ENCODE data around the gene GADD45B.

Gene GADD45B, protein sequence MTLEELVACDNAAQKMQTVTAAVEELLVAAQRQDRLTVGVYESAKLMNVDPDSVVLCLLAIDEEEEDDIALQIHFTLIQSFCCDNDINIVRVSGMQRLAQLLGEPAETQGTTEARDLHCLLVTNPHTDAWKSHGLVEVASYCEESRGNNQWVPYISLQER

DNA sequence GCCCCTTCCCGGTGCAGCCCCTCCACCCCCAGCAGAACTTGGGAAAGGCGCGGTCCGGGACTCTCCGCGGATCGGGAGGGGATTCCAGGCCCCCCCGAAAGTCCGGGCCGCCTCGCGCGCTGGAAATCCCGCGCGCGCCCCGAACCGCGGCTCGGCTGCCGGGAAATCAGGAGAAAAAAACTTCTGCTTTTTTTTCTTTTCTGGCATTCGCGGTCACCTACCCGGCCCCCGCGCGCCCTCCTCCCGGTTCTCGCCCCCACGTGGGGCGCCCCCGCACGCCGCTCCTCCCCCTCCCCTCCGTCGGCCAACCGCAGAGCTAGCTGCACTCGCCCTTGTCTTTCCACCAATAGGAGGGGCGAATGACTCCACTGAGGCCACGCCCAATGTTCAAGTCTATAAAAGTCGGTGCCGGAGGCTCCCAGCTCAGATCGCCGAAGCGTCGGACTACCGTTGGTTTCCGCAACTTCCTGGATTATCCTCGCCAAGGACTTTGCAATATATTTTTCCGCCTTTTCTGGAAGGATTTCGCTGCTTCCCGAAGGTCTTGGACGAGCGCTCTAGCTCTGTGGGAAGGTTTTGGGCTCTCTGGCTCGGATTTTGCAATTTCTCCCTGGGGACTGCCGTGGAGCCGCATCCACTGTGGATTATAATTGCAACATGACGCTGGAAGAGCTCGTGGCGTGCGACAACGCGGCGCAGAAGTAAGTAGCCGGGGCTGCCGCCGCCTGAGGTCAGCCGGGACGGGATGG, at the start of gene GADD45B:
Gene GADD45B (plus strand): TSS at position 426 of the 749 bp plus-strand sequence. CDS start 232 bp downstream, at position 658.
- in situ Hi-C loops (cut with MboI; ENCODE audit: low sequenced_read_pairs): loop anchor here (10.0 kb wide), 1 partner anchor 139 kb away; no protein-coding TSS in a partner anchor

DNA sequence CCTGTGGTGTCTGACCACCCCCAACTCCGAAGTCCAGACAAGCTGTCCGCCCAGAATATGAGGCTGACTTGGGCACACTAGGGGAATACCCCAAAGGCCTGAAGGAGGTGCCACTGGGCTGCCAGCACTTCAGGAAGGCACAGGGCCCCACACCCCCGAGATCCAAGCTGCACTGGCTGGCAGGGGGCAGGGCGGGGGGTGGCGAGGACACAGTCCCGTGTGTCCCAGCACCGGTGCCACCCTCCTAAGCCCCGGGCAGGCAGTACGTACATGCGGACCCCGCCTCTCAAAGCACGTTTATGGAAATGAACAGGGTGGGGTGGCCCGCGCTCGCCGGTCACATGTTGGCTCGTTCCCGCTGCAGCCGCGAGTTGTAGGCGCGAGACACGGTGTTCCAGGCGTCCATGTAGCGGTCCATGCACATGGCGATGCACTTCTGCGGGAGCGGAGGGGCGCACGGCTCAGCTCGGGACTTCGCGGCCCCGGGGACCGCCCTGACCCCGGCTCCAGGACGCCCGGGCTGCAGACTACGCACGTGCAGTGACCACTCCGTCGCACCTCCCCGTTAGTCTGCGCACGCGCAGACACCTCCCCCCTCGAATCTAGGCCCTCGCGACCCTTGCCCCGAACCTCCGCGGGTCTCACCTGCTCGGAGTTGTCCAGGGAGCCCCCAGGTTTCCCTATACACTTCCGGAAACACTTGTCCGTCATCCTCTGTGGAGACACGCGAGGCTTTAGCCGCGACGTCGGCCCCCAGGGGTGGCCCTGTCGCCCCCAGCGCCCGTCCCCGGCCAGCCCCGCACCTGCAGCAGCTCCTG, 49.1 kb upstream of the GADD45B start:
- in situ Hi-C loops (cut with MboI; ENCODE audit: low sequenced_read_pairs): no loop called here

- in situ Hi-C loops (cut with MboI; ENCODE audit: low sequenced_read_pairs): no loop called here
These were observed 48.3 kb upstream of the GADD45B start, which contains the start of gene TIMM13 for GRCh38 chr19:2427429-2428320. Gene TIMM13, minus strand, starts transcription at chr19:2427586. Its CDS starts 53 bp downstream, at chr19:2427533.

DNA sequence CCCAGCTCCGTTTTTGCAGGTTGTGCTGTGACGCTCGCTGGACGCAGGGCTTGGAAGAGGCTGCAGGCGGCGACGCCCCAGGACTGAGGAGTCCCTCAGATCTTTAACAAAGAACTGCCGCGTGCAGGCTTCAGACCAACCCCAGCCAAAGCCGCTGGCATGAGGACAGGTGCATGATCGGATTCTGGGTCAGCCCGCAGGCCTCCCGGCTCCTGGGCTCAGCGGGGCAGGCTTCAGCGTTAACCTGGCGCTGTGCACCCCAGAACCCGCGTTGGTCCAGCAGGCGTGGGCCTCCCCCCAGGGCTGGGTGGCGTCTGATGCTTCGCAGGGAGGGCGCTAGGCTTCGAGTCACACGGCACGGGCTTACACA, 47.6 kb upstream of the GADD45B start:
- in situ Hi-C loops (cut with MboI; ENCODE audit: low sequenced_read_pairs): no loop called here

DNA sequence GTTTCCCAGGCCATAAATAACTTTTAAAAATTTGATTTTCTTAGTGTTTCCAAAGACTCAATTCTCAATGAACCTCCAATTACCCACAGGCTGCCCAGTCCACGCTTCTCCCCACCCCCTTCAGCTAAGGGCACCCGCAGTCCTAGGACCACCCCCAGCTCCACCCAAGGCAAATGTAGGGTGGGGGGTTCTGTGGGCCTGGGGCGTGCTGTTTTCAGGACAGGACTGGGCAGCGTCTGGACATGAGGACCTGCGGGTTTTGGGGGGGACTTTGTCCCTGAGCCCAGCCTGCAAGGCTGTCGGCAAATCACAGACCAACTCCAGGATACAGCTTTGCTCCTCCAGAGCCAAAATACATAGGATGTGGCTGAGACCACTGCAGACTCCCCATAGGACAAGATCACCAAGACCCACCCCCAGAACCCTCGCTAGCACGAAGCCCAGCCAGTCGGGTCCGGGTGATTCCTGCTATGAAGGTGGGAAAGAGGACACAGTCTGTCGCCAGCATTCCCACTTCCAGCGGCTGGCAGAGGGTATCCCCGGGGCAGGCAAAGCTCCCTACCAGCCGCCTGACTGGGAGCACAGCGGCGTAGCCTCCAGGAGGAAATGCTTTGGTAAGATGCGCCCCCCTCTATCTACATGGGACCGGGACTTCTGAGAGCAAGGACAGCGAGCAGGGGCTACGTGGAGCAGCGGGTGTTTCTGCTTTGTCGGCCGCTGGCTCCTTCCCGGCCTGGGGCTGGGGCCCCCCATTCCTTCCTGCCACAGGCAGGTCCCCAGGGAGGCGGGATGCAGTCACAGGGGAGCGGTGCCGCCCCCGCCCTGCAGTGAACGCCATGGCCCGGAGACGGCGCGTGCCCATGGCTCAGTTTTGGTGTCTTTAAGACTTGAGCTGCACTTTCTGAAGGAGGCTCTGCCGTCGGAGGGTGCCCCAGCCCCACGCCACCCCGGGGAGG, 46.9 kb upstream of the GADD45B start:
- in situ Hi-C loops (cut with MboI; ENCODE audit: low sequenced_read_pairs): no loop called here

DNA sequence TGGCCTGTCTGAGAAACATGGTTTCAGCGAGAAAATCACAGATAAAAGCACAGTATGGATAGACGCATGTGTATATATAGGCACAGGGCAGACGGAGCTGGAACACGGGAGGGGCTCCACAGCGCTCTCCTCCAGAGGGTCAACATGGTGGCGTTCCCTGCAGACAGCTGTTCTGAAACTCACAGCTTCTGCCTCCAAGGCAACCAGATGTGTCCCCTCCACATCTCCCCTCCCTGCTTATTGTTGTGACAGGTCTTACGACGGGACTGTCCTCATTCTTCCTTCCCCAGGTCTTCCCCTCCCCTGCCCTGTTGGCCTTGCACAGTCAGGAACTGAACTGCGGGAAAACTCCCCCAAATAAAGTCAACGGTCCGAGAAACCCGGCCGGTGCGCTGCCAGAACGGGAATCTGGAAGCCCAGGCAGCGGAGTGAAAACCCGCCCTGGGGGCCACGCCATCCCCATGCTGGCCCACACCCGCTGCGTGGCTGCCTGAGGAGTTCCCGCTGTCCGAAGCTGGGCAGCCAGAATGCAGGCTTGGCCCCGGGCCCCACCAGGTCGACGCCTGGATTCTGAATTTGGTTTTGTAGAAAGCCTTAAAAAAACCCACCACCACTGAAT, 45.9 kb upstream of the GADD45B start:
- in situ Hi-C loops (cut with MboI; ENCODE audit: low sequenced_read_pairs): no loop called here

GRCh38 chr19:2431318-2432055, 44.4 kb upstream of the GADD45B start:
- in situ Hi-C loops (cut with MboI; ENCODE audit: low sequenced_read_pairs): no loop called here

DNA sequence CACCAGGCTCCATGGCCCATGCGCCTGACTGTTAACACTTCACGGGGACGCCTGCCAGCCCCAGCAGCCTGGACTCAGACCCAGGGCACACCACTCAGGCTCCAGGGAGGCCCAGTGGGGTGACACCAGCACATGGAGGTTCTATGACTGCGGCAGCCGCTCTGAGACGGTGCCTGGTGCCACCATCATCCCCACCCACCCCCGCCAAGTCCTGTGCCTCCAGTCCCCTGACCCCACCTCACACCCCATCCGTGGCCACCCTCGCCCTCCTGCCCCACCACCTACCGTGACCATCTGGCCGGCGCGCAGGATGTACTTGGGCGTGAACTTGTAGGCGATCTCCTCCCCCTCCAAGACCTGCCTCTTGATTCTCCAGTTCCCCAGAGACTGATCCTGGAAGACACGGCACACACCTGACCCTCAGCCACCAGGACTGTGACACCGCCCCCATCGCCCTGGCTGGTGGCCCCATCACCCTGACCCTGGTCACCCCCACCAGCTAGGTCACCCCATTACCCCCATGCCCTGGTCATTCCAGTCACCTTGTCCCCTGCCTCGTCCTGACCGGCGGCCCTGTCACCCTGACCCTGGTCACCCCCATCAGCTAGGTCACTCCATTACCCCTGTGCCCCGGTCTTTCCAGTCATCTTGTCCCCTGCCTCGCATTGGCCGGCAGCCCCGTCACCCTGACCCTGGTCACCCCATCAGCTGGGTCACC, 43.6 kb upstream of the GADD45B start:
- in situ Hi-C loops (cut with MboI; ENCODE audit: low sequenced_read_pairs): no loop called here

DNA sequence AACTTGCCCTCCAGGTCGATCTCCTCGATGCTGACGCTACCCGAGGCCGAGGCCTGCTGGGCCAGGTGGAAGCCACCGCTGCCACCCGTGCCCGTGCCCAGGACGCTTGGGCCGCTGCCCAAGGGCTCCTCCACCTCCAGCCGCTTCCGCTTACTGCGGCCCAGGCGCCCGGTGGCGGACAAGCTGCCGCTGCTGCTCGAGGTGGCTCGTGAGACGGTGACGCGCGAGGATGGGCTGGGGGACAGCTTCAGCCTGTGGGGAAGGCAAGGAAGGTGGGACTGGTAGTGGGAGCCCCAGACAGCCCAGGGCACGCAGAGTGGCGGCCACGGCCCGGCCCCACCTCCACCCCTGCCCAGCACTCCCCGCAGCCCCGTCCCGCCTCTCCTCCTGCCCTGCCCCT, 42.1 kb upstream of the GADD45B start:
- in situ Hi-C loops (cut with MboI; ENCODE audit: low sequenced_read_pairs): no loop called here

- in situ Hi-C loops (cut with MboI; ENCODE audit: low sequenced_read_pairs): no loop called here
These were observed 41.7 kb upstream of the GADD45B start for GRCh38 chr19:2434267-2434666.

DNA sequence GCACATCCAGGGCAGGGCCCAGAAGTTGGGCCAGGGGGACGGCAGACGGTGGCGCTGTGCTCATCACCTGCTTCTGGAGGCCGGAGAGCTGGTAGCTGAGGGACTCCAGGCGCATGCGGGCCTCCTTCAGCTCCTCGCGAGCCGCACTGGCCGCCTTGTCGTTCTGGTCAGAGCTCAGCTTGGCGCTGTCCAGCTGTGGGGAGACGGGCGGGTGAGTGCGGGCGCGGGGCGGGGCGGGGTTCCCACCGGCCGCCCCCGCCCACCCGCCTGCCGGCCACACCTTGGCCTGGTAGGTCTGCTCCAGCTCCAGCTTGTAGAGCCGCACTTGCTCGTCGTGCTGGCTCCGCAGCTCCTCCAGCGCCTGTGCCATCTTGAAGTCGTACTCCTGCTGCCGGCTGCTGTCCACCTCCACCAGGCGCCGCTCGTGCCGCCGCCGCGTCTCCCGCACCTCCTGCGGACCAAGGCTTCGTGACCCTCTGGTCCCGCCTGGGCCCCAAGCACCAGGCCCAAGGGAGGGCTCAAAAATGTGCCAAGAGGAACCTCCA, 41.1 kb upstream of the GADD45B start:
- in situ Hi-C loops (cut with MboI; ENCODE audit: low sequenced_read_pairs): no loop called here

GRCh38 chr19:2436384-2436783, 39.5 kb upstream of the GADD45B start:
- in situ Hi-C loops (cut with MboI; ENCODE audit: low sequenced_read_pairs): no loop called here

- in situ Hi-C loops (cut with MboI; ENCODE audit: low sequenced_read_pairs): no loop called here
These were observed 39.0 kb upstream of the GADD45B start for GRCh38 chr19:2436926-2437325.

DNA sequence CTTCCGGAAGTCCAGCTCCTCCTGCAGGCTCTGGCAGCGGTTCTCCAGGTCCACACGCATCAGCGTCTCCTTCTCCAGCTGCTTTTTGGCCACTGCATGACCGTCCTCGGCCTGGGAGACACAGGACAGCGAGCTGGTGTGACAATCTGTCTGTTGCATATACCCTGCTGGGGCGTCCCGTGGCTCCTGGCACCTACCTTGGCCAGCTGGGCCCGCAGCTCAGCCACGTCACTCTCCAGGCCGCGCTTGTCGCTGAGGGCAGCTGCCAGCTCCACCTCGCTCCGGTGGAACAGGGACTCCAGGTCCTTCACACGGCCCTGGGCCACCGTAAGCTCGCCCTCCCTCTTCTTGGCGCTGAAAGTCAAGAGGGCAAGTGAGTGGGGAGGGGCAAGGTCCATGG, 37.7 kb upstream of the GADD45B start:
- in situ Hi-C loops (cut with MboI; ENCODE audit: low sequenced_read_pairs): no loop called here

GRCh38 chr19:2440515-2440914, 35.4 kb upstream of the GADD45B start:
- in situ Hi-C loops (cut with MboI; ENCODE audit: low sequenced_read_pairs): no loop called here

DNA sequence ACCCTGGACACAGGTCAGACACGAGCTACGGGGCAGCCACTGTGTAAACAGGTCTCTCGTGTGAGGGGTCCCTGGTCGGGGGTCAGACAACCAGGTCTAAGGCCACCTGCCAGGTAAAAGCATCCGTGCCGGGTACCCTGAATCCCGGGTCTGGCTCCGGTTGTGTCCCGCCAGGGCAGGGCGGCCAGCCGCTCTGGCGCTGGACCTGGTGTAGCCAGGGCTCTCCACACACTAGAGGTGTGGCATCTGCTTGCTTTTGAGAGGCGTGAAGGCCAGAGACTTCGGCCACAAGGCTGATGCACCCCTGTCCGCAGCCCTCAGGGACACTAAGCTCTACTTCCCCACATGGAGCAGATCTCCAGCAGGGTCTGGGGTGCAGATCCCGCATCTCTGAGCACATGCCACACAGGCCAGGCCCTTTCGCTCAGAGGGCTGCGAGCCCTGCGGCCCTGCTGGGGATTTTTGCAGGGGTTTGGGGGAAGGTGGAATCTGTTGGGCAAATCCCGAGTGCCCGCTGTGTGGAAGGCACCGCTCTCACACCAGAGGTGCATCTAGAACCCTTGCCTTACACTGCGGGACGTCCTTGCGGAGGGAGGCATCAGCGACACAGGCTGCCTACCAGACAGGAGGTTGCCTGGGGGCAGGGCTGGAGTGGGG, 34.7 kb upstream of the GADD45B start:
- in situ Hi-C loops (cut with MboI; ENCODE audit: low sequenced_read_pairs): no loop called here

Data from HL-60/S4 treated with retinoic acid at 250 ng/mL for 4 days and 3 days (cell line).